Tibial nerve (tissue), 3 donors: ENCODE measurements around the gene EXD3.

Experiments used
- POLR2A ChIP-seq, 2 donors: fragments of 450-650 bp; IDR thresholded peaks; one replicate each; pipeline ENCODE4 v1.6.1; 2017; ENCODE audit warnings: antibody characterized with exemption in 2 of 2, mild to moderate bottlenecking in 2 of 2, moderate library complexity in 2 of 2
- TF ChIP-seq, protein P1 (sequence below), 5 experiments: fragments of 200-600 bp in 3 of 5; fragments of 450-650 bp in 2 of 5; sonication (generic) in 3 of 5; IDR thresholded peaks; one replicate each; pipeline ENCODE4 v1.5.1; 2016 to 2019; ENCODE audit warnings: antibody characterized with exemption in 5 of 5, mild to moderate bottlenecking in 3 of 5, moderate library complexity in 2 of 5

DNA sequence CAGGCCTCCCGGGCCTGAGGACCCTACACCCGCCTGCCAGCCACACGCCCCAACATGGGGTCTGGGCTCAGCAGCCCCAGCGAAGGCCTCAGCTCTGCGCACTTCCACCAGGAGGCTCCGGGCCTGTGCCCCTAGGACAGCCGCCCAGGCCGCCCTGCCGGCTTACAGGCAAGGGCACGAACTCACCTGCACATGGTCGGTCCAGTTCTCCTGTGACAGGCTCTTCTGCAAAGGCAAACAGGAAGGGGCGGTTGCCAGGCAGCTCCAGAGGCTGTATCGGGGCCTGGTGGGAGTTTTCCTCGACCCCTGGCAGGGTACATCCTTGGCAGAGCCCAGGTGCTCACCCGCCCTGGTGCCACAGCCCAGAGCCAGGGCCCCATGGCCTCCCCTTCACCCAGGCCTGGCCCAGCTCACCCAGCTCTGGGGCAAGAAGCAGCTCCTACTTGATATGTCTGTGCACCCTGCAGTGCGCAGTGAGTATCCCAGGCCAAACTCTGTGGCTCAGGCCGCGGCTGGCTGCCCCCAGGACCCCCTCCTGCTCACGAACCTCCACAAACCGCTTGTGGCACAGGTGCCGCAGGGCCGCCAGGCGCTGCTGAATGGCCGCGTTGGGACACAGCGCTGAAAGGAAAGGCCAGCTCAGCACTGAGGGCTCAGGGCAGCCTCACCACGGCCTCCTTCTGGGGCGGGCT lies 68.7 kb downstream of the EXD3 start:
- TF ChIP-seq, protein P1, sequence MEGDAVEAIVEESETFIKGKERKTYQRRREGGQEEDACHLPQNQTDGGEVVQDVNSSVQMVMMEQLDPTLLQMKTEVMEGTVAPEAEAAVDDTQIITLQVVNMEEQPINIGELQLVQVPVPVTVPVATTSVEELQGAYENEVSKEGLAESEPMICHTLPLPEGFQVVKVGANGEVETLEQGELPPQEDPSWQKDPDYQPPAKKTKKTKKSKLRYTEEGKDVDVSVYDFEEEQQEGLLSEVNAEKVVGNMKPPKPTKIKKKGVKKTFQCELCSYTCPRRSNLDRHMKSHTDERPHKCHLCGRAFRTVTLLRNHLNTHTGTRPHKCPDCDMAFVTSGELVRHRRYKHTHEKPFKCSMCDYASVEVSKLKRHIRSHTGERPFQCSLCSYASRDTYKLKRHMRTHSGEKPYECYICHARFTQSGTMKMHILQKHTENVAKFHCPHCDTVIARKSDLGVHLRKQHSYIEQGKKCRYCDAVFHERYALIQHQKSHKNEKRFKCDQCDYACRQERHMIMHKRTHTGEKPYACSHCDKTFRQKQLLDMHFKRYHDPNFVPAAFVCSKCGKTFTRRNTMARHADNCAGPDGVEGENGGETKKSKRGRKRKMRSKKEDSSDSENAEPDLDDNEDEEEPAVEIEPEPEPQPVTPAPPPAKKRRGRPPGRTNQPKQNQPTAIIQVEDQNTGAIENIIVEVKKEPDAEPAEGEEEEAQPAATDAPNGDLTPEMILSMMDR (IDR thresholded peaks at IDR 0.05), result no peak
- no peak for TF ChIP-seq POLR2A (IDR thresholded peaks at IDR 0.05)
